Measurements from ENCODE around the gene TBC1D21. TPM values are rescaled to one million over a fixed set of nuclear protein-coding genes. Genes with fewer than 3 reads are reported as not detected.

The TBC1D21 gene
- total RNA-seq, 1 experiment from 2014 or later, result not detected

GRCh38 chr15:73881579-73882320 lies 8.4 kb downstream of the TBC1D21 start:
- H3K27me3 ChIP-seq (ENCODE audit: insufficient read depth, low read depth), result peaks cover 32% of the 10 kb centered on the region
- no peak overlapping the region for H2AFZ ChIP-seq
- no peaks in the 10 kb centered on the region for H3K9me2 ChIP-seq (ENCODE audit: insufficient read depth)
- no TSS peak for BruUV-seq (replicated peaks)
- H3K4me3 ChIP-seq, result no peak overlapping the region
- H3K36me3 ChIP-seq (ENCODE audit: low read depth), result no peaks in the 10 kb centered on the region
- H3K4me2 ChIP-seq, result no peak overlapping the region
- H4K20me1 ChIP-seq (ENCODE audit: insufficient read depth), result no peaks in the 10 kb centered on the region
- no peaks in the 10 kb centered on the region for H3K4me1 ChIP-seq (replicated peaks; ENCODE audit: insufficient read depth)
- no peaks in the 10 kb centered on the region for H3K79me2 ChIP-seq (ENCODE audit: low read depth)
- intact Hi-C loops (cut with micrococcal nuclease; ENCODE audit: unreplicated experiment), result no loop called here
- TF ChIP-seq EZH2 (IDR thresholded peaks at IDR 0.05; ENCODE audit: low read depth), result no peak
- TF ChIP-seq CTCF (conservative IDR thresholded peaks at IDR 0.05), result no peak
- H3K27ac ChIP-seq, result no peak overlapping the region
- ChIA-PET POLR2A (ENCODE audit: unreplicated experiment) (no interaction called here), CTCF (no interaction called here)
- no peaks in the 10 kb centered on the region for H3K9me3 ChIP-seq (ENCODE audit: insufficient read depth, low read depth)
- no peak for DNase-seq
- H3F3A ChIP-seq (ENCODE audit: insufficient read depth, low read depth), result no peaks in the 10 kb centered on the region

DNA sequence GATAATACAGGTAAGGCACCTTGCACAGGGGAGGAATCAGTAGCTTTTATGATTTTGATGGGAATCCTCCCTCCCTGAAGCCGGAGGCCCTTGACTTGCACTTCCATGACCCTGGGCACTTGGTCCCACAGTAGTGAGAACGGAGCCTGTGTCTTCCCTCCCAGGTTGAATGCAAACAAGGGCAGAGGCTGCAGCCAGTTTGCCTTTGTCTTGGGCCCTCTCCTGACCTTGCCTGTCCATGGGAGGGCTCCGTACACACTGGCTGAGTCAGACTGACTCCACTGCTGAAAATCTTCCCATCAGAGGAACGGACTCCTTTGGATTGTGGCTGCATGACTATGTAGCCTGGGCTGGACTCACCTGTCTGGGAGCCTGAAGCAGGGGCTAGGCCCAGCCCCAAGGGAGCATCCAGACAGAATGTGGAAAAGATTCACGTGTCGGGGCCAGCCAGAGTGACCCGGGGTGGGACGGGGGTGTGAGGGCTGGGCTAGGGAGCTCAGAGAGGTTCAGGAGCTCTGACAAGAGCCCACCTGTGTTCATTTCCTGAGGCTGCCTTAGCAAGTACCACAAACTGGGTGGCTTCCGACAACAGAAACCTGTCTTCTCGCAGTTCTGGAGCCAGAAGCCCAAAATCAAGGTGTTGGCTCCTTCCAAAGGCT lies 9.5 kb downstream of the TBC1D21 start:
- Histone ChIP-seq H3K27me3 (ENCODE audit: insufficient read depth, low read depth) (peaks cover 43% of the 10 kb centered on the region), H3K79me2 (ENCODE audit: low read depth) (no peaks in the 10 kb centered on the region), H3K27ac (no peak overlapping the region), H3K4me3 (no peak overlapping the region), H3F3A (ENCODE audit: insufficient read depth, low read depth) (no peaks in the 10 kb centered on the region), H3K36me3 (ENCODE audit: low read depth) (no peaks in the 10 kb centered on the region), H3K4me2 (no peak overlapping the region), H3K4me1 (replicated peaks; ENCODE audit: insufficient read depth) (no peaks in the 10 kb centered on the region), H3K9me2 (ENCODE audit: insufficient read depth) (no peaks in the 10 kb centered on the region), H4K20me1 (ENCODE audit: insufficient read depth) (no peaks in the 10 kb centered on the region), H2AFZ (no peak overlapping the region), H3K9me3 (ENCODE audit: insufficient read depth, low read depth) (no peaks in the 10 kb centered on the region)
- ChIA-PET CTCF (no interaction called here), POLR2A (ENCODE audit: unreplicated experiment) (no interaction called here)
- no peak for TF ChIP-seq EZH2 (IDR thresholded peaks at IDR 0.05; ENCODE audit: low read depth)
- TF ChIP-seq CTCF (conservative IDR thresholded peaks at IDR 0.05), result no peak
- intact Hi-C loops (cut with micrococcal nuclease; ENCODE audit: unreplicated experiment), result no loop called here
- no peak for DNase-seq
- BruUV-seq (replicated peaks), result no TSS peak

DNA sequence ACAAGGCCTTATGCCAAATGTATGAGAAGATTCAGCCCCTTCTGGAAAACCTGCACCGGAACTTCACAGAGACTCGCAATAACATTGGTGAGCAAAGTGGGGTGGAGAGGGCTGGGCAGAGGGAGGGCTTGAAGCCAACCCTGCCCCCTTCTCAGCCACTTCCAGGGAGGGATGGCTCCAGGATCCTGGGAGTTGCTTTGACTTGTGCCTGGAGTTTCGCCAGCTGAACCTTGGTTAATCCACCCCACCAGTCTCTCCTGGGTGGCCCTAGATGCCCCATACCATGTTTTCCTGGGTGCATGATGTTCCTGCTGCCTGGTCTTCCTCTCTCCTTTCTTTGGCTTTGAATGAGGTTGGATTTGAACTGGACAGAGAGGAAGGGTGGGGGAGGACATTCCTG lies 10.8 kb downstream of the TBC1D21 start:
- Histone ChIP-seq H3K9me2 (ENCODE audit: insufficient read depth) (no peaks in the 10 kb centered on the region), H3F3A (ENCODE audit: insufficient read depth, low read depth) (no peaks in the 10 kb centered on the region), H3K79me2 (ENCODE audit: low read depth) (no peaks in the 10 kb centered on the region), H3K4me1 (replicated peaks; ENCODE audit: insufficient read depth) (no peaks in the 10 kb centered on the region), H3K9me3 (ENCODE audit: insufficient read depth, low read depth) (no peaks in the 10 kb centered on the region), H3K36me3 (ENCODE audit: low read depth) (no peaks in the 10 kb centered on the region), H3K4me3 (no peak overlapping the region), H3K27ac (no peak overlapping the region), H3K4me2 (no peak overlapping the region), H2AFZ (no peak overlapping the region), H4K20me1 (ENCODE audit: insufficient read depth) (no peaks in the 10 kb centered on the region), H3K27me3 (ENCODE audit: insufficient read depth, low read depth) (peaks cover 53% of the 10 kb centered on the region)
- no TSS peak for BruUV-seq (replicated peaks)
- intact Hi-C loops (cut with micrococcal nuclease; ENCODE audit: unreplicated experiment), result no loop called here
- no peak for DNase-seq
- POLR2A ChIA-PET (ENCODE audit: unreplicated experiment), result no interaction called here
- TF ChIP-seq CTCF (conservative IDR thresholded peaks at IDR 0.05) (no peak), EZH2 (IDR thresholded peaks at IDR 0.05; ENCODE audit: low read depth) (no peak)
- CTCF ChIA-PET, result no interaction called here

Data from PC-9 (cell line).